Stimulated activated CD8-positive, alpha-beta memory T cell treated with anti-CD3 and anti-CD28 coated beads, Interleukin-7, amount 100 ng/mL, for 1 hour (primary cell): ENCODE data around the gene CMIP.

Experiments
- DNase-seq, 2 donors: peaks; one replicate each; pipeline ENCODE4 v3.0.0-alpha.2; 2020; ENCODE audit warnings: low read depth in 2 of 2

CMIP gene

GRCh38 chr16:81658373-81658772 lies 213.8 kb downstream of the CMIP start:
- no peak for DNase-seq

GRCh38 chr16:81659249-81659648 lies 214.6 kb downstream of the CMIP start:
- no peak for DNase-seq

DNA sequence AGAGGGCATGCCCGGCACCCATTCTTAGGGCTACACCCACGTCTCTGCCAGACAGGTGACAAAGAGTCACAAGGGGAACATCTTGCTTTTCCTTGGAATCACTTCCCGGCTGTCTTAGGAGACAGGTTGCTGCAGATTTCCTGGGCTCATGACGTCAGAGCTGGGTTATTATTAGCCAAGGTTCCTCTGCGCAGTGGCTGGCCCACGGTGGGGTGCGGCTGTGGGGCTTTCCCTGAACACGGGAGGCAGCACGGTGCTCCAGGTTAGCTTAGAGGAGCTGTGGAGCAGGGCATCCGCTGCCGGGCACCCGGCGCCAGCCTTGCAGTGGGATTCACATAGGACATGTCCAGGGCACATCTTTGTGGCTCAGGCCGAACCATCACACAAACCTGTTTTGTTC lies 216.5 kb downstream of the CMIP start:
- no peak for DNase-seq

- DNase-seq = no peak
Observed at GRCh38 chr16:81664153-81664552, 219.5 kb downstream of the CMIP start.

DNA sequence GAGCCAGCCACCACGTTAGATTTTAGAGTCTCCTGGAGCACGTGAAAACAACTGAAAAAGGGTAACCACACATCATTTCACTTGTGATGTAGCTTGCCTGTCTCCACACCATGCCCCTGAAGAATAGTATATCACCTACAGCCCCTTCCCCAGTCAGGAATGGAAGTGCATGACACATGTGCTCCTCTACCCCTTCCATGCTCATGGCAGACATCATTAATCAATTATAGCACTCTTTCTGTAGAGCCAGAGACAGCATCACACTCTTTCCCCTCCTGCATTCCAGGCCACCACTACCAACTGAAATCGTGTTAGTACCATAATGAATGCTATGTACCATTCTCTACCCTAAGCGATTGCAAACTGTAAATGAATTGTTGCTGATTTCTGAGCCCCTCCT lies 221.0 kb downstream of the CMIP start:
- DNase-seq = no peak

GRCh38 chr16:81666113-81666512 lies 221.5 kb downstream of the CMIP start:
- no peak for DNase-seq

DNA sequence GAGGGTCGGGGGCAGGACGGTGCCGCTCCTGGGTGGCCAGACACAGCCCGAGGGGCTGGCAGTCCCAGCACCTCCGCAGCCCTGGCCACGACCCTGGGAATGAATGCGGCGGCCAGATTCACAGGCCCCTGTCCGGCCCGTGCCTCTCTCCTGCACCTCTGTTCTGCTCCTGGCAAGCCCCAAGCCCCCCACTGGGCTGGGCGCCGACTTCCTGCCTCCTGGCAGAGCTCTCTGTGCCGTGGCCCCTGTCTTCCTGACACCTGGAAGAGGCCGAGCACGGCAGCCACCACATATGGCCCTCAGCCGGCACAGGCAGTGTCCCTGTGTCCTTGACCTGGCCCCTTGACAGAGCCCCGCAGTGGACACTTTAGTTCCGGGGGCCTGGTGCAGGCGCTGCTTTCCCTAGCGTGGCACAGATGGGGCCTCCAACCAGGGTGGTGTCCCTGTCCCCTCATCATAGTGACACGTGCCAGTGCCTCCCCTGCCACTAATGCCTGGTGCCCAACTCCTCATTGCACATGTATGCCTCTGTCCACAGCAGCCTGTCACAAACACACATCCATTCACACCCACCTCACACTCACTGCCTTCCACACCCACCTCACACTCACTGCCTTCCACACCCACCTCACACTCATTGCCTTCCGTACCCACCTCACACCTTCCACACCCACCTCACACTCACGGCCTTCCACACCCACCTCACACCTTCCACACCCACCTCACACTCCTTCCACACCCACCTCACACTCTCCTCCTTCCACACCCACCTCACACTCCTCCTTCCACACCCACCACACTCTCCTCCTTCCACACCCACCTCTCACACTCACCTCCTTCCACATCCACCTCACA lies 223.9 kb downstream of the CMIP start:
- DNase-seq = no peak

DNA sequence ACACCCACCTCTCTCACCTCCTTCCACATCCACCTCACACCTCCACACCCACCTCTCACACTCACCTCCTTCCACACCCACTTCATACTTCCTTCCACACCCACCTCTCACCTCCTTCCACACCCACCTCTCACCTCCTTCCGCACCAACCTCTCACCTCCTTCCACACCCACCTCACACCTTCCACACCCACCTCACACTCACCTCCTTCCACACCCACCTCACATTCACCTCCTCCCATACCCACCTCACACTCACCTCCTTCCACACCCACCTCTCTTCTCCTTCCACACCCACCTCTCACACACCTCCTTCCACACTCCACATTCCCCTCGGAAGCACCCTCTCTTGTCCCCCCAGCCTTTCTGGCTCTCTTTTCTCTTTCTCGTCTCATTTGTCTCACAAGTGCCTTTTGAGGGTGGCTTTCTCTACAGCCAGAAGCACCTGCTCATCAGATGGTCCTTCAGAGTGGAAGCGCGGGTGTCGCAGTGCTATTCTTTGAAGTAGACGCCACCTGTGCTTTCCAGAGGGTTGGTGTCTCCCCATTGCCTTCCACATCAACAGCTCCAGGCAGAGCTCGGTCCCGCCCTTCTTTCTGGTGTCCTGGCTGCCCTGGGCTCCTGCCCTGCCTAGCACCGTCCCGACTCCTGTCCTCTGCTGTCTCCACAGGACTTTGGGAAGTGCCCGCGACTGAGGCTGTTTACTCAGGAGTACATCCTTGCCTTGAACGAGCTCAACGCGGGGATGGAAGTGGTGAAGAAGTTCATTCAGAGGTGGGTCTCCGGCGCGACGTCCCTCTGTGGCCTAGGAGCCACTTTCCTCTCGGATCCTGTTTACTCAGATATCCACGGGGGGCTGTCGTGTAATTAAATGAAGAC lies 225.1 kb downstream of the CMIP start:
- no peak for DNase-seq

DNA sequence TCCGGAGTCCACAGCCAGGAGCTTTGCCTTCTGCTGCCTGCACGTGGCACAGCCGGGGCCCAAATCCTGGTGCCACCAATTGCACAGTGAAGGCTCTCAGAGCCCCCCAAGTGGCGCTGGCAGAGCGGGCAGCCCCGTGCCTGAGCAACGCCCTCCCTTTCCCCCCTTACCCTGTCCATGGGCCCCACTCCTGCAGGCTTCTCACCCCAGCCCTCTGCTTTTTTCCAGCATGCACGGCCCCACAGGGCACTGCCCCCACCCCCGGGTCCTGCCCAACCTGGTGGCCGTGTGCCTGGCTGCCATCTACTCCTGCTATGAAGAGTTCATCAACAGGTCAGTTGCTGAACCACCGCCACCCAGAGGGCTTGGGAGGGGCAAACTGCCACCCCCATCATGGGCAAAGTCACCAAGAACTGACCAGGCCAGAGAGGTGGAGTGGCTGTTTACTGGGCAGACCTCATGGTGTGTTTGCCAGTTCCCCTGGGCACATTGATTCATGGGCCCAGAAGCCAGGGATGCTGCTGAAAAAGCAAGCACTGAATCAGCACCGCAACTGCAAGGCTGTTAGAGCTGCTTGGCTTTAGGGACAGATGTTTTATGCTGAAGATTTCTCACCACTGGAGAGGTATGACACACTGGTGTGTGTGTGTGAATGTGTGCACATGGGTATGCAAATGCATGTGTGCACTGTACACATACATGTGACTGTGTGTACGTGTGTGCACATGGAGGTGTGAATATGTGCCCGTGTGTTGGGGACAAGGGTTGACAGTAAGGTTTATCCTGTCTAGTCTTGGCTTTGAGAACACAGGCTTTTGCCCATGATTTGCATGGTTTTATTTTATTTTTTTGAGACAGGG lies 227.4 kb downstream of the CMIP start:
- DNase-seq = no peak

GRCh38 chr16:81673432-81673831 lies 228.8 kb downstream of the CMIP start:
- no peak for DNase-seq

DNA sequence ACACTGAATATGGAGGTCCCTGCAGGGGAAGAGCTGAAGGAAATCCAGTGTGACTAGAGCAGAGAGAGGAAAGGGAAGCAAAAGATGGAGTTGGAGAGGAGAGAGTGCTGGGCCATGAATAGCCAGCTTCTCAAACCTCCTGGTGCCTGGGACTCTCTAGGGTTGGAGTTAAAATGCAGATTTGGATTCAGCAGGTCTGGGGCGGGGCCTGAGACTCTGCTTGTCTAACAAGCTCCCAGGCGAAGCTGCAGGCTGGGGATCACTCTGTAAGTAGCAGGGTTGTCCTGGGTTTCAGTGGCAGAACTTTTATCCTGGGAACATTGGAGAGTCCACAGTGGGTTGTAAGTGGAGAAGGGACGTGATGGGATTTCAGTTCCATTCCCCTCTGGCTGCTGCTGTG lies 231.1 kb downstream of the CMIP start:
- DNase-seq = no peak

DNA sequence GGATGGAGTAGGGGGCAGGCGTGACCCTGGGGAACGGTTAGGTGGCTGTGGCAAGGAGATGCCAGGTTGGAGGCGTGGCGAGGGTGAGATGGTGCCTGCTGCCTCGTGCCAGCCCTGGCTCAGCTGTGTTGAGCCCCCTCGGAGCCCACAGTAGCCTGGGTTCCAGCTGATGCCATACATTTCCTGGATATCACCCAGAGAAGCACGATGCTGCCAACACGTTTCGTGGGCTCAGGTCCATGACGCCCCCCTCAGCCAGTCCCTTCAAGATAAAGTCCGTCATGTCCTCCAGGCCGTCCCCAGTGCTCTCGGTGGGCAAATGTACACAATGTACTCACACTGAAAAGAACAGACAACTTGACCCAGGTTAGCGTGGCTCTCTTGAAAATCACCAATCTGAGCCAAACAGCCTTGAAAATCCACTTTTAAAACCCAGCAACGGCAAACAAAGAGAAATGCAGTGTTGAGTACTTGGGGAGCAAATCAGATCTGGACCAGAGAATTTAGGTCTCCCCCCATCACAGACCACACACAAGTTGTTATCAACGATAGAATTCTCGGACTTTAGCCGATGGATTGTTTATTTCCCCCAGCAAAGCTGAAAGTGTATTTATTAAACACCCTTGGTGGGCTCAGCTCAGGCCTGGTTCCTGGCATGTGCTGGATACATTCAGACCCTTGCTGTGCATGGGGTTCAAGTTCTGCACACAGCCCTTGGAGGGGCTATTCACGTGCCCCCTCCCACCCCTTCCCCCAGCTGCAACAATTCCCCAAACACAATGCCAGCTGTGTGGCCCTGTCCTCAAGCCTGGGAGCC lies 231.7 kb downstream of the CMIP start:
- DNase-seq = no peak

DNA sequence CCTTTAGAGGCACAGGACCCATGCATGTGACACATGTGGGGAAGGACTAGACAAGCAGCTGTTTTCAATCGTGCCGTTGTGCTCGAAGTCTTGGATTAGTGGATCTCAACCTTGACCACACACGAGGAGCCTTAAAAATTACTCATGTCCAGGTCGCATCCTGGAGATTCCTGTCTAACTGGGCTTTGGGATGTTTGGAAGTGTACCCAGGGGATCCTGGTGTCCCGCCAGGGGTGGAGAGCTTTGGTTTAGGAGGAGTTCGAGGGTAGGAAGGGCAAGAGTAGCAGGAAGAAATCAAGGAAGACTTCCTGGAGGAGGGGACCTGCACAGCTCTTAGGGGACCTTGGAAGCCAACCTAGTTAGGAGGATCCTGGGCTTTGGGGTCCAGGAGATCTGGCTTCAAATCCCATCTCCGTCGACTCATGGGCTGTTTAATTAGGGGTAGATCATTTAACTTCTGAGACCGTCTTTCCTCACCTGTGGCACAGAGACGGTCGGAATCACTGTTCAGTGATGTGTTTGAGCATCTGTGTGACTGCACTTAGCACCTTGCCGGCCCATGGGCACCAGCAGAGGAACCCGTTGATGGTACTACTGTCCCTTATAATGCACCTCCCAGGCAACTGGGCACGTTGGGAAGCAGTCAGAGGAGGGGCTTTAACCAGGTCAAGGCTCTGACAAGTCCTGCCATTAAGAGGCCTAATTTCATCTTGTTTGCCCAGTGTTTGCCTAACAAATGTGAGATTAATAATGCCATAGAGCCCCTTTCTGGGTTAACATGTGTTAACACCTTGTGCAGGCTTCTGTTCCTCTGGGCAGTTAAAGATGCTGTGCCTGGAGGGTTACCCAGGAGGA lies 232.5 kb downstream of the CMIP start:
- no peak for DNase-seq

DNA sequence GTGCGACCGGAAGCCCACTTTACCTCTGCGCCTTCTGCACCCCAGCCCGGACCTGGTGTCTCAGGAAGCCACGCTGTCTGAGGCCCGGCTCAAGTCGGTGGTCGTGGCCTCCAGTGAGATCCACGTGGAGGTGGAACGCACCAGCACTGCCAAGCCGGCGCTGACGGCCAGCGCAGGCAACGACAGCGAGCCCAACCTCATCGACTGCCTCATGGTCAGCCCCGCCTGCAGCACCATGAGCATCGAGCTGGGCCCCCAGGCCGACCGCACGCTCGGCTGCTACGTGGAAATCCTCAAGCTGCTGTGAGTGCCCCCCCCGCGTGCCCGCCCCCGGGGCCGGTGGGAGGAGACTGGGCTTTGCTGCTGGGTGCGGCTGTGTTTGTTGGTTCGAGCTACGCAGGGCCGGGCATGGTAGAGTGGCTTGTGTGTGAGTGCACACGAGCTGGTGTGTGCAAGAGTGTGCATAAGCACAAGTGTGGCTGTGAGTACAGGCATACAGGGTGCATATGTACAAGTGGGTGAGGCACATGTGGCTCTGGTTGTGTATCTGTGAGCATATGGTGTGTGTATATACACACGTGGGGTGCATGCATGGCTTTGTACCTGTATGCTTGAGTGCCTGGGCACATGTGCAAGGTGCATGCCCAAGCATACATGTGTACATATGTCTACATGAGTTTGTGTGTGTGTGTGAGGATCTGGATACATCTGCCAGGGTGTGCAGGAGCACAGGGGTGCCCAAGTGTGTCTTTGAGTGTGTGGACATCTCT lies 233.9 kb downstream of the CMIP start:
- DNase-seq = no peak

- DNase-seq = no peak
Observed at GRCh38 chr16:81679721-81680430, 235.3 kb downstream of the CMIP start.

GRCh38 chr16:81680444-81681275 lies 236.1 kb downstream of the CMIP start:
- no peak for DNase-seq

- DNase-seq = no peak
Observed at GRCh38 chr16:81681311-81681710, 236.7 kb downstream of the CMIP start.
